ENCODE results near the gene BCR.

The BCR gene

DNA sequence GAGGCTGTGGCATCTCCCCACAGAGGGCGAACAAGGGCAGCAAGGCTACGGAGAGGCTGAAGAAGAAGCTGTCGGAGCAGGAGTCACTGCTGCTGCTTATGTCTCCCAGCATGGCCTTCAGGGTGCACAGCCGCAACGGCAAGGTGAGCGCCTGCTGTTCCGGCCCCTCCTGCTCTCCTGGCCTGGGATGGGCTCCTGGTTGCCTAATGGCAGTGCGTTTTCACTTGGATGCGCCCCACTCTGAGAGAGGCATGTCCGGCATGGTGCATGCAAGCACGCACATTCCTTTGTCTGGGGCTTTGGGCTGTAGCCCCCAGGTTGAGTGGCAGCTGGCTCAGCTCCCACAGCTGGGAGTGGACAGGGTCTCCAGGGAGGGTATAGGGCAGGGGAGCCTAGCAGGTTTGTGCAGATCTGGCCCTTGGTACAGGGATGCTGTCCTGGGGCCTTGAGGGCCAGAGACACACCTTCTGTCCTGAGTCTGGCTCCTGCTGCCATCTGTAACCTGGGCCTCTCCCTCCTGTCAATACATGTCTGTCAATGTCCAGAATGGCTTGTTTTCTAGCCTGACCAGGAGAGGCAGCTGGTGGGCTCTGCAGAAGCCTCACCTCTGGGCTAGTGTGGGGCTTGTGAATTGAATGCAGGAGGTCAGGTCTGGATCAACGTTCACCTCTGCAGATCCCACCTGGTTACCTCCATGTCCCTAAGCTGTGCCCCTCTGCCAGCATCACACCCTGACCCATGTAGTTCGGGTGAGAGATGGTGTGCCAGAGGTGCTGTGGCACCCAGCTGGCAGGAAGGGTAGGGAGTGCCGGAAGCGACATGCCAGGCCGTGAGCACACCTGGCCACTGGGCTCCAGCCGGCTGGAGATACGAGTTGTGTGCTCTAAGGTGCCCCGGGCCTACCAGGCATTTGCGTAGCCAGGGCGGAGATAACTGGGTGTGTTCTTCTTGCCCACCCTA, 107.1 kb downstream of the BCR start:
- ATAC-seq (replicated peaks) (no peak), DNase-seq (no peak)
- H3K27ac Mint-ChIP-seq: no peak overlapping the region
- H3K4me1 Mint-ChIP-seq: no peaks in the 10 kb centered on the region
- no peaks in the 10 kb centered on the region for H3K9me3 Mint-ChIP-seq
- no peak overlapping the region for H3K4me3 Mint-ChIP-seq
- no peaks in the 10 kb centered on the region for H3K27me3 Mint-ChIP-seq
- H3K36me3 Mint-ChIP-seq: peaks cover 18 to 44% of the 10 kb centered on the region in 2 donors

DNA sequence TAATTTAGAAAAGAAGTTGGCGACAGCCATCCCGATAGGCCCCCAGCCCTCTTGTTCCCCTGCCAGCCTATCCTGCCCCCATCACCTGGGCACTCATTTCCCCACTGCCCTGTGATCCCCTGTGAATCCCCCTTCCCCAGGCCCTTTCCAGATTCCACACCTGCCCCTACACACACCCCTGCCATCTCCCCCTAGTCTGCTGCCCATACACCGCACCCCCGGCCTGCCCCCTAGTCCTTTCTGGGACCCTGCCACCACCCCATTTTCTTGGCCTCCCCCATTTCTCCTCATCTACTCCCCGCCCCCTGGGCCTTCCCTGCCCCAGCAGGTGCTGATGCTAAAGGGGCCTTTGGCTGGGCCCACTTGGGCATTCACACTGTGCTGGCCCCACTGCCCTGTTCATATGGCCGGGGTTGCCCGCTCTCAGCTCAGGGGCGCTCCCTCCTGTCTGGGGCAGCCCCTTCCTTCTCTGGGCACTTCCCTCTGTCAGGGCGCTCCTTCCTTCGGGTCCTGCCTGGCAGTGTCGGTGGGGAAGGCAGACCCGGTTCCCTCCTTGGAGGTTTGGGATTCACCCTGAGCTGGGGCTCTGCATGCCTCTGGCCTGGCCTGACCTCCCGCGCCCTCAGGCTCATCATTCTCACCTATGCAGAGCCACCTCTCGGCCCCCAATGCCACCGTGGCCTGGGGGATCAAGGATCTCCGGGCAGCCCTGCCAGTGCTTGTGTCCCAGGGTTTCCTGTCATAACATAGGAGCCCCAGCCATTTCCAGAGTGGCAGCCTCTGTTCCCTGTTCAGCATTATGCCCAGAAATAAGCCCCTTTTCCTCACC, 108.2 kb downstream of the BCR start:
- no peak for DNase-seq
- peak overlapping the region; percentile 75 for H3K27ac Mint-ChIP-seq
- no peaks in the 10 kb centered on the region for H3K27me3 Mint-ChIP-seq
- H3K4me1 Mint-ChIP-seq: no peaks in the 10 kb centered on the region
- H3K36me3 Mint-ChIP-seq: peaks cover 23 to 53% of the 10 kb centered on the region in 2 donors
- no peaks in the 10 kb centered on the region for H3K9me3 Mint-ChIP-seq
- no peak overlapping the region for H3K4me3 Mint-ChIP-seq
- ATAC-seq (replicated peaks): no peak

DNA sequence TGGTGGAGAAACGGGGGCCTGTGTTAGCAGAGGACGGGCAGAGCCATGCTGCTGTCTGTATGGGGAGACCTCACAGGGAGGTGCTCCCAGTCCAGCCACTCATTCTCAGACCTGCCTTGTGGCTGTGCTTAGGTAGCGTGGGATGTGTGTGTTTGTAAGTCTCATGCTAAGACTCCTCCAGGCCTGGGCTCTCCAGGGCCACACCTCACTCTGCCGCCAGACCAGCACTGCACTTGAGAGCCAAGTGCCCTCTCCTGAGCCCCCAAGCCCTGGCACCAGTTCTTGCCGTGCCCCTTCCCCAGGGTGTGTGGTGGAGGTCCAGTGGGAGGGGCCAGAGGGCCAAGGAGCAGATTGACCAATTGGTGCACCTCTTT, 108.8 kb downstream of the BCR start:
- H3K27me3 Mint-ChIP-seq: no peaks in the 10 kb centered on the region
- ATAC-seq (replicated peaks) (no peak), DNase-seq (no peak)
- no peaks in the 10 kb centered on the region for H3K4me1 Mint-ChIP-seq
- no peak overlapping the region for H3K4me3 Mint-ChIP-seq
- peak overlapping the region; percentile 14 for H3K27ac Mint-ChIP-seq
- no peaks in the 10 kb centered on the region for H3K9me3 Mint-ChIP-seq
- H3K36me3 Mint-ChIP-seq: peaks cover 23 to 59% of the 10 kb centered on the region in 2 donors

DNA sequence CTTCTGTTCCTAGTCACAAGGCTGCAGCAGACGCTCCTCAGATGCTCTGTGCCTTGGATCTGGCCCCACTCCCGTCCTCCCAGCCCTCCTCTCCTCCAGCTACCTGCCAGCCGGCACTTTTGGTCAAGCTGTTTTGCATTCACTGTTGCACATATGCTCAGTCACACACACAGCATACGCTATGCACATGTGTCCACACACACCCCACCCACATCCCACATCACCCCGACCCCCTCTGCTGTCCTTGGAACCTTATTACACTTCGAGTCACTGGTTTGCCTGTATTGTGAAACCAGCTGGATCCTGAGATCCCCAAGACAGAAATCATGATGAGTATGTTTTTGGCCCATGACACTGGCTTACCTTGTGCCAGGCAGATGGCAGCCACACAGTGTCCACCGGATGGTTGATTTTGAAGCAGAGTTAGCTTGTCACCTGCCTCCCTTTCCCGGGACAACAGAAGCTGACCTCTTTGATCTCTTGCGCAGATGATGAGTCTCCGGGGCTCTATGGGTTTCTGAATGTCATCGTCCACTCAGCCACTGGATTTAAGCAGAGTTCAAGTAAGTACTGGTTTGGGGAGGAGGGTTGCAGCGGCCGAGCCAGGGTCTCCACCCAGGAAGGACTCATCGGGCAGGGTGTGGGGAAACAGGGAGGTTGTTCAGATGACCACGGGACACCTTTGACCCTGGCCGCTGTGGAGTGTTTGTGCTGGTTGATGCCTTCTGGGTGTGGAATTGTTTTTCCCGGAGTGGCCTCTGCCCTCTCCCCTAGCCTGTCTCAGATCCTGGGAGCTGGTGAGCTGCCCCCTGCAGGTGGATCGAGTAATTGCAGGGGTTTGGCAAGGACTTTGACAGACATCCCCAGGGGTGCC, 109.8 kb downstream of the BCR start:
- Mint-ChIP-seq H3K27ac (no peak overlapping the region), H3K36me3 (peaks cover 23 to 61% of the 10 kb centered on the region in 2 donors), H3K9me3 (no peaks in the 10 kb centered on the region), H3K4me3 (no peak overlapping the region), H3K27me3 (no peaks in the 10 kb centered on the region), H3K4me1 (no peaks in the 10 kb centered on the region)
- peak; percentile 69 to 76 for ATAC-seq (replicated peaks)
- DNase-seq: peak; percentile 32

DNA sequence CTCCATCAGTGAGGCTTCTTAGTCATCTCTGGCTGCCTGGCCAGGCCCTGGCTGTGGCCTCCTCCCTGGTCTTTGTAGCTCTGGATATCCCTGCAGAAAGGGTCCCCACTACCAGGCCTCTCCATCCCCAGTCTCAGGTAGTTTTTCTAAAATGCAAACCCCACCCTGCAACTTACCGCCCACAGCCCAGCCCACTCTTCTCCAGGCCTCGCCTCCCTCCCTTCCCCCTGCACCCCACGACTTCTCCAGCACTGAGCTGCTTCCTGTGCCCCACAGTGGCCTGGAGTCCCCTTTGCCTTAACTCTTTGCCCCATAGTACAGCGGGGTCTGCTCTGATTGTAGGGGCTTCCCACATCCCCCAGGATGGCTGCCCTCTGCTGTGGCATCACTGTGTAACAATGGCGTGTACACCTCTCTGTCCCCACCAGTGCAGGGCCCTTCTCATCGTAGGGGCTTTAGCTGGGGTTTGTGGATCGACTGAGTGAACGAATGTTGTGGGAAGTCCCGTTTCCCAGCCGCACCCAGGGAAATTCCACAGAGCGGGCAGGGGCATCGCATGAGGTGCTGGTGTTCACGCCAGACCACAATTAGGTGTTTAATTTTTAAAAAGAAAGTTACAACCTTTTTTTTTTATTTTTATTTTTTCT, 111.6 kb downstream of the BCR start:
- H3K27ac Mint-ChIP-seq: no peak overlapping the region
- ATAC-seq (replicated peaks) (no peak), DNase-seq (no peak)
- H3K4me3 Mint-ChIP-seq: no peak overlapping the region
- no peaks in the 10 kb centered on the region for H3K9me3 Mint-ChIP-seq
- H3K27me3 Mint-ChIP-seq: no peaks in the 10 kb centered on the region
- H3K36me3 Mint-ChIP-seq: peaks cover 23 to 68% of the 10 kb centered on the region in 2 donors
- no peaks in the 10 kb centered on the region for H3K4me1 Mint-ChIP-seq

DNA sequence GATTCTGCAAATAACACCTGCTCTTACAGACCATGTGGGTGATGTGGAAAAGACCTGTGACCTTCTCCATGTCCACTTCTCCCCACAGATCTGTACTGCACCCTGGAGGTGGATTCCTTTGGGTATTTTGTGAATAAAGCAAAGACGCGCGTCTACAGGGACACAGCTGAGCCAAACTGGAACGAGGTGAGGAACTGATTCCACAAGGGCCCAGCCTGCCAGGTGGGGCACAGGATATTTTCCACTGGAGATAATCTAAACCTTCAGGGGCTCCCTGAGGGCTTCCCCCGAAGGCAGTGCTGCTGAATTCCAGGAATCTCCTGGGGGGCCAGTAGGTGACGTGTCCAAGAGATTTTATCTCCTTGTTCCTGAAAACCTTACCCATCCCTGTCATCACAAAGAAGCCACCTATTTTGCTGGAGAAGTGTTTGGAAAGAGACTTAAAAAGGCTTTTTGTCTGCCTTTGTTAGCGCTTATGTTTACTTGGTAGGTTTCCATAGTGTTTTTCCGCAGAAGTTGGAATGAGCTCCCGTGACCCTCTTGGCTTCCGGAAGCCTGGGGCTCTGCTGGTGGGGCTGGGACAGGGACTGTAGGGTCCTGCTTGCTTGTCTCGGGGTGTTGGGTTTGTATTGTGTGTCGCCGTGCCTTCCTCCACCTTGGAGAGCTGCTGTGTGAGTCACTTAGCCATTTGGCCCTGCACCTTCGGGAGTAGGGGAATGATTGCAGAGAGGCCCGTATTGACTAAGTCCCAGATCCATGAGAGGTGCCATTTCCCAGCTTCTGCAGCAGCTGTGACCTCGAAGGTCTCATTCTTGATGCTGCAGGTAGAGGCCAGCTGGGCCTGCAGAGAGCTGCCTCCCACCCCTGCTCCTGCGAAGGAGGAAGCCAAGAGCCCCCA, 112.4 kb downstream of the BCR start:
- no peak for ATAC-seq (replicated peaks)
- no peak for DNase-seq
- no peak overlapping the region for H3K4me3 Mint-ChIP-seq
- no peak overlapping the region for H3K27ac Mint-ChIP-seq
- peaks cover 22 to 68% of the 10 kb centered on the region in 2 donors for H3K36me3 Mint-ChIP-seq
- no peaks in the 10 kb centered on the region for H3K4me1 Mint-ChIP-seq
- no peaks in the 10 kb centered on the region for H3K9me3 Mint-ChIP-seq
- H3K27me3 Mint-ChIP-seq: no peaks in the 10 kb centered on the region

DNA sequence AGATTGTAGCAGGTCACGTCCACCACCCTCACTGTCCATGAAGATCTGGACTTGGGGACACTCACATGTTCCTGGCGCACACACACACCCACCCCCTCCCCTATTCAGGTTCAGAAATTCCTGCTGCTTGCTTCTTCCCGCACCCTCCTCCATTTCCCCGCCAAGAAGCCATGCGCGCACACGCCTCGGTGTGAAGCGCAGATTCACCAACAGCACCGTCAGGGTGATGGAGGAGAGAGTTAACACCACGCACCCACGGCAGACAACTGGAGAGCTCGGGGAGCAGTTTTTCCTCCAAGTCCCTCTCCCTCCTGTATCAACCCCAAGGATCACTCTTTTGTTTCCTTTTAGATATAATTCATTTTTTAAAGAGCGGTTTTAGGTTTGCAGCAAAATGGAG, 113.4 kb downstream of the BCR start:
- DNase-seq (no peak), ATAC-seq (replicated peaks) (no peak)
- H3K4me1 Mint-ChIP-seq: no peaks in the 10 kb centered on the region
- no peak overlapping the region for H3K27ac Mint-ChIP-seq
- peaks cover 26 to 68% of the 10 kb centered on the region in 2 donors for H3K36me3 Mint-ChIP-seq
- no peak overlapping the region for H3K4me3 Mint-ChIP-seq
- no peaks in the 10 kb centered on the region for H3K27me3 Mint-ChIP-seq
- no peaks in the 10 kb centered on the region for H3K9me3 Mint-ChIP-seq

DNA sequence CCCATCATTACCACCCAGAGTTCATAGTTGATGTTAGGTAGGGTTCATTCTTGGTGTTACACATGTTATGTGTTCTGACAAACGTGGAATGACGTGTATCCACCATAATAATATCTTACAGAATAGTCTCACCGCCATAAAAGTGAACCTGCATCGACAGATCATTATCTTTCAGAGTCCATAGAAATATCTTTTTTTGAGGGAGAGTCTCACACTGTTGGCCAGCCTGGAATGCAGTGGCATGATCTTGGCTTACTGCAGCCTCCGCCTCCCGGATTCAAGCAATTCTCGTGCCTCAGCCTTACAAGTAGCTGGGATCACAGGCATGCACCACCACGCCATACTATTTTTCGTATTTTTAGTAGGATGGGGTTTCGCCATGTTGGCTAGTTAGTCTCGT, 113.9 kb downstream of the BCR start:
- no peak overlapping the region for H3K4me3 Mint-ChIP-seq
- DNase-seq (no peak), ATAC-seq (replicated peaks) (no peak)
- no peaks in the 10 kb centered on the region for H3K27me3 Mint-ChIP-seq
- H3K27ac Mint-ChIP-seq: no peak overlapping the region
- H3K36me3 Mint-ChIP-seq: peaks cover 27 to 66% of the 10 kb centered on the region in 2 donors
- no peaks in the 10 kb centered on the region for H3K9me3 Mint-ChIP-seq
- no peaks in the 10 kb centered on the region for H3K4me1 Mint-ChIP-seq

DNA sequence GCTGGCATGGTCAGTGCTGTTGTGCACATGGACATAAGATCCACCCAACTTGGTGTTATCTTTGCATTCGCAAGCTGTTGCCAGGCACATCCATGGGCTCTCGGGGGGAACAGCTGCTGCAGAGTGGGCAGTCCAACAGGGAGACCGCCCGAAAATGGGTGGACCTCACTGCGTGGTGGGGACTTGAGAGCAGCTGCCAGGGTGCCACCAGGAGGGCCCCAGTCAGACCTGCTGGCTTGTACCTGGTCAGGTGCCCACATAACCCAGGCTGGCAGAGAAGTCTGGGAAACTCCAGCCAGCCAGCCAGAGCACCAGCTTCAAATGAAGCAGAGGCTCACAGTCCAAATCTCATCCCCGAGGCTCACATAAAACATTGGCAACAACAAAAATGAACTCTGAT, 120.2 kb downstream of the BCR start:
- Mint-ChIP-seq H3K9me3 (no peaks in the 10 kb centered on the region), H3K27ac (no peak overlapping the region), H3K4me3 (no peak overlapping the region), H3K4me1 (no peaks in the 10 kb centered on the region), H3K27me3 (no peaks in the 10 kb centered on the region), H3K36me3 (peaks cover 22 to 48% of the 10 kb centered on the region in 2 donors)
- ATAC-seq (replicated peaks) (no peak), DNase-seq (no peak)

DNA sequence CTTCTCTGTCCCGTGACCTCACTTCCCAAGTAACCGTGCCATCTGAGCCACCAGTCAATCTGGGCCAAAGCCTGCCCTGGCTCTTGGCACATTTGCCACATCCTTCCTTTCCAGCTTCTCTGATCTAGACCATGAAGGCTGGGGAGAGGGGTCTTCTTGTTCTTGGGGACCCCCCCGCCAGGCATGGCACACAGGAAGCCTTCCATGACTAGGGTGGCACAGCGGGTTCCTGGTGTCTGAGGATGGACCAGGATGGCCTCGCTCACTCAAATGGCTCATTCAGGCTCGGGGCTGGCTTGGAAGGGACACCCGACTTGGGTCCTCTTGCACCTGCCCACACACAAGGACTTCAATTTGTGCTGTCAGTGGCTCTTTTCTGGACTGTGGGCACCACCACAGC, 121.3 kb downstream of the BCR start:
- no peak overlapping the region for H3K27ac Mint-ChIP-seq
- no peaks in the 10 kb centered on the region for H3K9me3 Mint-ChIP-seq
- H3K36me3 Mint-ChIP-seq: peaks cover 22 to 44% of the 10 kb centered on the region in 2 donors
- H3K4me1 Mint-ChIP-seq: no peaks in the 10 kb centered on the region
- ATAC-seq (replicated peaks) (no peak), DNase-seq (no peak)
- H3K27me3 Mint-ChIP-seq: no peaks in the 10 kb centered on the region
- no peak overlapping the region for H3K4me3 Mint-ChIP-seq

DNA sequence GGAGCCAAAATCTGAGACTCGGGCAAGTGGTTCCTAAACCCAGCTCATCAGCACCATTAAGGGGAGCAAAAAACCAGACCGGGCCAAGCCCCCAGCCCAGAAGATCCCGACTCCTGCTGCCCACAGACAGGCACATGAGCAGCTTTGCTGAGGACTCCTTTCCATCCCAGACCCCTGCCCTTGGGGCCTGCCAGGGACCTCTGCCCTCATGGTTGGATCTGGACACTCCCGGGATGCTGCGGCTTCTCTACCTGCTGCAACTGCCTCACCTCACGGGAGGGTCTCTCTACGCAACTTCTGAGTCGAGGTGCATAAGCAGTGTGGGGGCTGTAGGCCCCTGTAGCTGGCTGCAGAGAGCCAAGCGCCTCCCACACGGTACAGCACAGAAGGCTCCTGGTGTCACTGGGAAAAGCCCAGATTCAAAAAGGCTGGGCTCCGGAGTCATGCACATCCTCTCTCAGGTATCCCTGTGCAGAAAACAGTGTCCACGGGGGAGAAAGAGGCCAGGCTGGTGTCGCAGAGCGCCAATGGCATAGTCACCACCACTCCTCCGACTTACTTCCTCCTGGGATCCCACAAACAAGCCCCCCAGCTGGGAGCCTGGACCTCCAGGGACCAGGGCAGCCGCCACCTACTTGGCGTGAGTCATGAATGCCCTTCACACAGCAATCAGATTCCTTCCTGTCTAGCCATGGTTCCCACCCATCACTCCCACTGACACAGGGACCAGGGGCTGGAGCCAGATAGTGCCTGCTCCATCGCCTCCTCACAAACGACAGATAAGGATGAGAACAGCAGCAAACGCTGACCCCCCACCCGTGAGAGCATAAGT, 122.1 kb downstream of the BCR start:
- DNase-seq (no peak), ATAC-seq (replicated peaks) (no peak)
- Mint-ChIP-seq H3K36me3 (peaks cover 22 to 41% of the 10 kb centered on the region in 2 donors), H3K9me3 (no peaks in the 10 kb centered on the region), H3K4me3 (no peak overlapping the region), H3K4me1 (no peaks in the 10 kb centered on the region), H3K27ac (no peak overlapping the region), H3K27me3 (no peaks in the 10 kb centered on the region)

DNA sequence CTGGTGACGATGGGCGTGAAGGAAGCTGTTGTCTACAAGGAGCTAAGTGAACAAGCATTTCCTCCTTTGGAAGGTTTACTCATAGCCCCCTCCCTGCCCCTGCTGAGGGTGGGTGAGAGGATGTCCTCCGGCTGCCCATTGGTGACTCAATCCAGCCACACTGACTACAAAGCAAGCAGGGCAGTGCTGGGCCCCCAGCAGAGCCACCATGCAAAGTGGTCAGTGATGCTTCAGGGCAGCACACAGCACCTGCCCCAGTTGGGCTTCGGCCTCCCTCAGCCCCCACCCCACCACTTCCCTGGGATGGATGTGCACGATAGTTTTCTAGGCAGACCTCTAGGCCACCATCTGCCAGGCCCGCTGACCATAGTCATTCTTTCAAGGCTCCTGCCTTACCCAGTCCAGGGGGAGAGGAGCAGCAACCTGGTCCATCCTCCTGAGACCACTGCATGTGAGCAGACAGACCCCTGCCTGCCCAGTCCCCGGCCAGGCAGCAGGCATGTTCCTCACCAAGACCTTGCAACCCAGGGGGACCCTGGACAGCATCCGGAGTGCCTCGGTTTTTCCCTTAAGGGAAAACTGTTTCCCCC, 125.1 kb downstream of the BCR start:
- Mint-ChIP-seq H3K36me3 (peaks cover 9 to 20% of the 10 kb centered on the region in 2 donors), H3K4me3 (no peak overlapping the region), H3K27ac (no peak overlapping the region)

More for the DNA sequence above, 125.1 kb downstream of the BCR start:
- no peaks in the 10 kb centered on the region for H3K9me3 Mint-ChIP-seq
- no peaks in the 10 kb centered on the region for H3K27me3 Mint-ChIP-seq
- no peaks in the 10 kb centered on the region for H3K4me1 Mint-ChIP-seq
- DNase-seq: no peak
- no peak for ATAC-seq (replicated peaks)

All from stimulated activated naive B cell treated with anti-CD40 and anti-IgM and Interleukin-4, amounts not matched to agents 10 μg/mL and 1 μg/mL and 100 μg/mL, for 72 hours (primary cell).